Heart left ventricle (tissue), 16 donors: ENCODE measurements around the gene PTH2R. TPM values are rescaled to one million over a fixed set of nuclear protein-coding genes. Genes with fewer than 3 reads are reported as not detected.
"Not testable (repeated sequence)": the region's sequence is repeated elsewhere in the genome, so short reads cannot be mapped to it uniquely, and the experiment has no call there.

Experiments used
- ATAC-seq, 4 donors: fragments of 200-7000 bp; cut with Tn5 transposase; one replicate each; pipeline ENCODE4 v1.9.1; 2020 to 2022; ENCODE audit warnings: moderate library complexity in 4 of 4, mild to moderate bottlenecking in 3 of 4, moderate number of reproducible peaks in 1 of 4
- DNase-seq, 5 donors: peaks; one replicate each; pipeline ENCODE4 v3.0.0-alpha.2; 2020
- H3K27ac ChIP-seq, 12 donors: fragments of 200-600 bp; sonication (generic) in 4 of 12; one replicate each; pipeline versions ENCODE4 v1.5.0 to v1.8.0; 2016 to 2022; ENCODE audit warnings: mild to moderate bottlenecking in 2 of 12
- H3K27me3 ChIP-seq, 9 donors: fragments of 200-600 bp; sonication (generic) in 2 of 9; one replicate each; pipeline versions ENCODE4 v1.5.1 to v1.8.0; 2016 to 2022; ENCODE audit warnings: mild to moderate bottlenecking in 3 of 9
- H3K36me3 ChIP-seq, 9 donors: fragments of 200-600 bp; sonication (generic) in 2 of 9; one replicate each; pipeline versions ENCODE4 v1.5.0 to v1.8.0; 2018 to 2022; ENCODE audit warnings: mild to moderate bottlenecking in 2 of 9
- H3K4me1 ChIP-seq, 12 donors: fragments of 200-600 bp; sonication (generic) in 4 of 12; one replicate each; pipeline versions ENCODE4 v1.5.0 to v1.8.0; 2016 to 2022; ENCODE audit warnings: mild to moderate bottlenecking in 3 of 12
- H3K4me3 ChIP-seq, 12 donors: fragments of 200-600 bp; sonication (generic) in 4 of 12; one replicate each; pipeline versions ENCODE4 v1.5.0 to v1.8.0; 2017 to 2022; ENCODE audit warnings: mild to moderate bottlenecking in 9 of 12, moderate library complexity in 4 of 12
- H3K9me3 ChIP-seq, 12 donors: fragments of 200-600 bp; sonication (generic) in 4 of 12; one replicate each; pipeline versions ENCODE4 v1.5.0 to v1.8.0; 2016 to 2022; ENCODE audit warnings: mild to moderate bottlenecking in 1 of 12
- POLR2A ChIP-seq, 2 donors: fragments of 450-650 bp; IDR thresholded peaks; one replicate each; pipeline ENCODE4 v1.6.1; 2017; ENCODE audit warnings: antibody characterized with exemption in 2 of 2, mild to moderate bottlenecking in 2 of 2, moderate library complexity in 2 of 2
- WGBS, 4 donors: extraction: QIAGEN DNeasy Blood & Tissue Kit in 2 of 4; methylation state at CpG; one replicate each; pipeline versions ENCODE4 v1.1.5 to v1.1.7; 2013 to 2018; 5-methylcytosine and 5-hydroxymethylcytosine counted together
- intact Hi-C, 10 donors: fragments of 100-400 bp; cut with DNase I; formaldehyde crosslinking; loops; one replicate each; pipeline versions ENCODE4 v1.11.1 to v1.14.2; 2022
- polyA plus RNA-seq, 2 donors: library from polyadenylated mRNA; stranded (reverse); fragments of 200-250 nt; gene quantifications; one replicate each; pipeline ENCODE4 v1.2.3, GENCODE V29; 2013
- total RNA-seq, 9 donors: library from RNA; depleted of rRNA in 2 of 9; stranded (reverse); fragments of >200 nt in 2 of 9; fragmentation: NEBNext Ultra II Directional in 3 of 9; extraction: Animal tissue kit (Norgen Biotek cat#: 25700) in 3 of 9; gene quantifications; one replicate each; pipeline versions ENCODE4 v1.1.0 to v1.2.4, GENCODE V29; 2016 to 2023
- TF ChIP-seq, protein P1 (sequence below), 12 donors: fragments of 200-600 bp; sonication (generic) in 4 of 12; IDR thresholded peaks; one replicate each; pipeline versions ENCODE4 v1.5.0 to v1.8.0; 2018 to 2022; ENCODE audit warnings: antibody characterized with exemption in 12 of 12, mild to moderate bottlenecking in 5 of 12
- donor health status: ischemic (EF 13 %, LVEDD 7.1; RV severe dilation, severe dysfunction).
- donor health status: healthy with polysubstance abuse.
- donor health status: DM: no; HTN: yes; CAD: no.
- donor health status: DM: no; HTN: no; CAD: no.
- donor health status: ischemic (EF 25% LVEDD 6.9; RV normal size, moderate dysfunction).
- donor health status: ischemic (EF 25% LVEDD 5.7; RV mildly dilated, moderate dysfunction).
- donor health status: healthy.
- donor health status: DM: yes; HTN: yes; CAD: no.
- donor health status: ischemic (EF 35%, LVEDD 5.7; RV mildly dilated, moderate dysfunction).
- donor health status: nonischemic (EF 11% LVEDD 7.7; RV severe dilation, severe dysfunction).
- donor health status: DM: yes; HTN: yes; CAD: no.
- donor health status: PGD.
- donor health status: ischemic (EF 29% LVEDD 5.4; RV normal size, mild dysfunction).
- donor health status: nonischemic (EF 23%, LVEDD 6.1; RV moderate dilation, normal function).

PTH2R gene
- total and polyA plus RNA-seq, 11 donors, result 0.11 to 0.34 TPM; not detected in 9

DNA sequence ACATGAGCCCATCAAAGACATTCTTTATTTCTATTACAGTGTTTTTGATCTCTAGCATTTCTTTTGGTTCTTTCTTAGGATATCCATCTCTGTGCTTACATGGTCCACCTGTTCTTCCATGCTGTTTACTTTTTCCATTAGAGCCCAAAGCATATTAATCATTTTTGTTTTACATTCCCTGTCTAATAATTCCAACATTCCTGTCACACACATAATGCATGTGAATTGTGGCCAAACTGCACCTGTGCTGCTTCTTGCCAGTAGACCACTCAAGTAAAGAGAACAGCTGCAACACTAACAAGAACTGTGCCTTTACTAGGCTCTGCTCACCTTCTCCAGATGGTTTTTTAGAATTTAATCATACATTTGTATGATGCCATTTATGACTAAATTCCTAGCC lies 103.0 kb downstream of the PTH2R start:
- Histone ChIP-seq H3K4me1 (no peaks in the 10 kb centered on the region), H3K4me3 (no peak overlapping the region), H3K27me3 (no peaks in the 10 kb centered on the region), H3K36me3 (no peaks in the 10 kb centered on the region), H3K27ac (no peak overlapping the region), H3K9me3 (peaks cover 0 to 34% (median 0%) of the 10 kb centered on the region in 12 donors)
- intact Hi-C loops, result no loop called here
- ATAC-seq, result no peak
- no peak for TF ChIP-seq POLR2A (IDR thresholded peaks at IDR 0.05)
- TF ChIP-seq, protein P1, sequence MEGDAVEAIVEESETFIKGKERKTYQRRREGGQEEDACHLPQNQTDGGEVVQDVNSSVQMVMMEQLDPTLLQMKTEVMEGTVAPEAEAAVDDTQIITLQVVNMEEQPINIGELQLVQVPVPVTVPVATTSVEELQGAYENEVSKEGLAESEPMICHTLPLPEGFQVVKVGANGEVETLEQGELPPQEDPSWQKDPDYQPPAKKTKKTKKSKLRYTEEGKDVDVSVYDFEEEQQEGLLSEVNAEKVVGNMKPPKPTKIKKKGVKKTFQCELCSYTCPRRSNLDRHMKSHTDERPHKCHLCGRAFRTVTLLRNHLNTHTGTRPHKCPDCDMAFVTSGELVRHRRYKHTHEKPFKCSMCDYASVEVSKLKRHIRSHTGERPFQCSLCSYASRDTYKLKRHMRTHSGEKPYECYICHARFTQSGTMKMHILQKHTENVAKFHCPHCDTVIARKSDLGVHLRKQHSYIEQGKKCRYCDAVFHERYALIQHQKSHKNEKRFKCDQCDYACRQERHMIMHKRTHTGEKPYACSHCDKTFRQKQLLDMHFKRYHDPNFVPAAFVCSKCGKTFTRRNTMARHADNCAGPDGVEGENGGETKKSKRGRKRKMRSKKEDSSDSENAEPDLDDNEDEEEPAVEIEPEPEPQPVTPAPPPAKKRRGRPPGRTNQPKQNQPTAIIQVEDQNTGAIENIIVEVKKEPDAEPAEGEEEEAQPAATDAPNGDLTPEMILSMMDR (IDR thresholded peaks at IDR 0.05), result no peak
- DNase-seq, result no peak

DNA sequence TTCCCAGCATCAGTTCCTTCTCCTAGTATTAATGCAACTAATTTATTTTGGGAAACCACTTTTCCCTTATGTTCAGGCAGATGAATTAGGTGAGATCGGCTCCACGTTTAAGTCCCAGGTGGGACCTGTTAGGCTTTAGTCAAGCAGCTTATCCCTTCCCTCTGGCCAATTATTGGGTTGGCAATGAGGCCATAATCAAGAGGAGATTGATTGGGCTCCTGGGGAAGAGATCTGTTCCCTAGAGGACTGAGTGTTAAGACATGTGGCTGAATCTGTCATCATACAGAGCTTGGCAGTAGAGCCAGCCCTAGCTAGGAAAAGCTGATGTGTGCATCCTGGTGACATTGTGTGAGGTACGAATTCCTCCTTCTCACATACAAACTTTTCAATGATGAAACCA lies 104.4 kb downstream of the PTH2R start:
- WGBS, 4 donors, result 63 to 73% (median 69%) methylated on average over 3 of the region's 3 CpGs
- no peak for DNase-seq
- H3K27me3 ChIP-seq, result no peaks in the 10 kb centered on the region
- TF ChIP-seq POLR2A (IDR thresholded peaks at IDR 0.05), result no peak
- TF ChIP-seq, protein P1 (IDR thresholded peaks at IDR 0.05), result no peak
- H3K36me3 ChIP-seq, result no peaks in the 10 kb centered on the region
- ATAC-seq, result no peak
- H3K27ac ChIP-seq, result no peak overlapping the region
- intact Hi-C loops, result no loop called here
- peaks cover 0 to 31% (median 0%) of the 10 kb centered on the region in 12 donors for H3K9me3 ChIP-seq
- H3K4me3 ChIP-seq, result no peak overlapping the region
- no peaks in the 10 kb centered on the region for H3K4me1 ChIP-seq

DNA sequence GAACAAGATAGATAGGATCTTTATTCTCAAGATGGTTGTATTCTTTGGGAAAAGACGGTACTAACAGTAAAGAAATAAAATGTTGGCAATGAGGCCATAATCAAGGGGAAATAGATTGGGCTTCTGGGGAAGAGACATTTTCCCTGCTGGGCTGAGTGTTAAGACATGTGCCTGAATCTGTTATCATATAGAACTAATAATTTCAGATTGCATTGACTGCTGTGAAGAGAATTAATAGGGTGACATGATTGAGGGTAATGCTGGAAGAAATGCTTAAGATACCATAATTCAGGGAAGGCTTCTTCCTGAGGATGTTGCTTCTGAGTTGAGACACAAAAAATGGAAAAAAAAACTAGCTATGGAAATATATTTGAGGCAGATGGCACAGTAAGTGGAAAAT lies 105.0 kb downstream of the PTH2R start:
- H3K9me3 ChIP-seq, result peaks cover 0 to 33% (median 0%) of the 10 kb centered on the region in 12 donors
- no peaks in the 10 kb centered on the region for H3K4me1 ChIP-seq
- ATAC-seq (no peak), DNase-seq (no peak)
- H3K27ac ChIP-seq, result no peak overlapping the region
- no peak for TF ChIP-seq POLR2A (IDR thresholded peaks at IDR 0.05)
- TF ChIP-seq, protein P1 (IDR thresholded peaks at IDR 0.05), result no peak
- no peak overlapping the region for H3K4me3 ChIP-seq
- intact Hi-C loops, result no loop called here
- no peaks in the 10 kb centered on the region for H3K27me3 ChIP-seq
- no peaks in the 10 kb centered on the region for H3K36me3 ChIP-seq
- 69 to 80% (median 77%) methylated on average over 1 of the region's 1 CpG for WGBS, 4 donors

DNA sequence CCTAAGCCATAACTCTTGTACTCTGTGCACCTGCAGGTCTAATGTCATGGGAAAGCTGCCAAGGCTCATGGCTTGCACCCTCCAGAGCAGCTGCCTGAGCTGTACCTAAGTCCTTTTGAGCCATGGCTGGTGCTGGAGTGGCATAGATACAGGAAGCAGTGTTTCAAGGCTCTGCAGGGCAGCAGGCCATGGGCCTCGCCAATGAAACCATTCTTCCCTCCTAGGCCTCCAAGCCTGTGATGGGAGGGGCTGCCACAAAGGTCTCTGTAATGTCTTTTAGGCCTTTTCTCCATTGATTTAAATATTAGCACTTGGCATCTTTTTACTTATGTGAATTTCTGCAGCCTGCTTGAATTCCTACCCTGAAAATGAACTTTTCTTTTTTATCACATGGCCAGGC lies 108.5 kb downstream of the PTH2R start:
- H3K4me1 ChIP-seq, result no peaks in the 10 kb centered on the region
- H3K9me3 ChIP-seq, result peaks cover 0 to 12% (median 0%) of the 10 kb centered on the region in 12 donors
- intact Hi-C loops, result no loop called here
- H3K27me3 ChIP-seq, result no peaks in the 10 kb centered on the region
- ATAC-seq (no peak), DNase-seq (no peak)
- no peak overlapping the region for H3K4me3 ChIP-seq
- WGBS, 4 donors, result 71 to 82% (median 77%) methylated on average over 1 of the region's 1 CpG
- H3K36me3 ChIP-seq, result no peaks in the 10 kb centered on the region
- TF ChIP-seq, protein P1 (IDR thresholded peaks at IDR 0.05), result no peak
- no peak for TF ChIP-seq POLR2A (IDR thresholded peaks at IDR 0.05)
- no peak overlapping the region for H3K27ac ChIP-seq

DNA sequence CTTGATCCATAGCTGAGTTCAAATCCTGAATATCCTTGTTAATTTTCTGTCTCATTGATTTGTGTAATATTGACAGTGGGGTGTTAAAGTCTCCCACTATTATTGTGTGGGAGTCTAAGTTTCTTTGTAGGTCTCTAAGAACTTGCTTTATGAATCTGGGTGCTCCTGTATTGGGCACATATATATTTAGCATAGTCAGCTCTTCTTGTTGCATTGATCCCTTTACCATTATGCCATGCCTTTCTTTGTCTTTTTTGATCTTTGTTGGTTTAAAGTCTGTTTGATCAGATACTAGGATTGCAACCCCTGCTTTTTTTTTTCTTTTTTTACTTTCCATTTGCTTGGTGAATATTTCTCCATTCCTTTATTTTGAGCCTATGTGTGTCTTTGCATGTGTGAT lies 116.5 kb downstream of the PTH2R start:
- H3K27me3 ChIP-seq, H3K4me3 ChIP-seq, H3K27ac ChIP-seq, H3K4me1 ChIP-seq, DNase-seq, H3K36me3 ChIP-seq, ATAC-seq, intact Hi-C loops: not testable (repeated sequence)
- peaks cover 0 to 22% (median 2%) of the 10 kb centered on the region in 12 donors for H3K9me3 ChIP-seq

DNA sequence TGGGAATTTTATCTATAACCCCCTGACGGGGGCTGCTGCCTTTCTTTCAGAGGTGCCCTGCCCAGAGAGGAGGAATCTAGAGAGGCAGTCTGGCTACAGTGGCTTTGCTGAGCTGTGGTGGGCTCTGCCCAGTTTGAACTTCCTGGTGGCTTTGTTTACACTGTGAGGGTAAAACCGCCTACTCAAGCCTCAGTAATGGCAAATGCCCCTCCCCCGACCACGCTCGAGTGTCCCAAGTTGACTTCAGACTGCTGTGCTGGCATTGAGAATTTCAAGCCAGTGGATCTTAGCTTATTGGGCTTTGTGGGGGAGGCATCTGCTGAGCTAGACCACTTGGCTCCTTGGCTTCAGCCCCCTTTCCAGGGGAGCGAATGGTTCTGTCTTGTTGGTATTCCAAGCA lies 118.6 kb downstream of the PTH2R start:
- intact Hi-C loops, H3K27ac ChIP-seq, H3K36me3 ChIP-seq, DNase-seq, ATAC-seq, H3K4me3 ChIP-seq, H3K4me1 ChIP-seq, H3K27me3 ChIP-seq: not testable (repeated sequence)
- H3K9me3 ChIP-seq, result peaks cover 0 to 21% (median 2%) of the 10 kb centered on the region in 12 donors
- WGBS, 4 donors, result 74 to 78% (median 76%) methylated on average over 3 to 6 of the region's 6 CpGs
